MM.1S (cell line): ENCODE data around the gene MAPK11.

Experiments
- DNase-seq: peaks from one replicate; pipeline ENCODE4 v3.0.0-alpha.2; 2015
- H2AFZ ChIP-seq: fragments of 300-600 bp; sonication (generic); 2 replicates; pipeline ENCODE4 v1.6.0; 2016; ENCODE audit warnings: antibody characterized with exemption, low read length
- H3F3A ChIP-seq: fragments of 300-600 bp; sonication (generic); 2 replicates; pipeline ENCODE4 v1.6.1; 2016; ENCODE audit warnings: mild to moderate bottlenecking, antibody characterized with exemption, low read length, moderate library complexity, mixed read lengths; ENCODE audit not compliant: insufficient read depth
- H3K27ac ChIP-seq: fragments of 300-600 bp; sonication (generic); 2 replicates; pipeline ENCODE4 v1.5.1; 2016; ENCODE audit warnings: mild to moderate bottlenecking, low read length
- H3K27me3 ChIP-seq: fragments of 300-600 bp; sonication (generic); replicated peaks from 2 replicates; pipeline ENCODE4 v1.6.0; 2016; ENCODE audit warnings: low read length; ENCODE audit not compliant: insufficient read depth
- H3K36me3 ChIP-seq: fragments of 300-600 bp; sonication (generic); replicated peaks from 2 replicates; pipeline ENCODE4 v1.6.1; 2016; ENCODE audit warnings: mild to moderate bottlenecking, low read length, mixed read lengths; ENCODE audit not compliant: insufficient read depth
- H3K4me1 ChIP-seq: fragments of 300-600 bp; sonication (generic); 2 replicates; pipeline ENCODE4 v1.6.1; 2016; ENCODE audit warnings: low read length, mixed read lengths
- H3K4me2 ChIP-seq: fragments of 300-600 bp; sonication (generic); 2 replicates; pipeline ENCODE4 v1.6.0; 2016; ENCODE audit warnings: low read depth, low read length
- H3K4me3 ChIP-seq: fragments of 300-600 bp; sonication (generic); 2 replicates; pipeline ENCODE4 v1.5.1; 2016; ENCODE audit warnings: low read length, mixed read lengths
- H3K79me2 ChIP-seq: fragments of 300-600 bp; sonication (generic); 2 replicates; pipeline ENCODE4 v1.6.1; 2016; ENCODE audit warnings: mixed run types, low read length, mixed read lengths
- H3K9ac ChIP-seq: fragments of 300-600 bp; sonication (generic); 2 replicates; pipeline ENCODE4 v1.6.1; 2016; ENCODE audit warnings: low read length, mixed read lengths
- H3K9me2 ChIP-seq: fragments of 300-600 bp; sonication (generic); replicated peaks from 2 replicates; pipeline ENCODE4 v1.6.1; 2016; ENCODE audit warnings: mild to moderate bottlenecking, low read length, mixed read lengths; ENCODE audit not compliant: insufficient read depth
- H3K9me3 ChIP-seq: fragments of 300-600 bp; sonication (generic); replicated peaks from 2 replicates; pipeline ENCODE4 v1.6.1; 2016; ENCODE audit warnings: mild to moderate bottlenecking, low read length, mixed read lengths; ENCODE audit not compliant: insufficient read depth
- H4K20me1 ChIP-seq: fragments of 300-600 bp; sonication (generic); 2 replicates; pipeline ENCODE4 v1.6.1; 2016; ENCODE audit warnings: mild to moderate bottlenecking, low read length, moderate library complexity, mixed read lengths; ENCODE audit not compliant: insufficient read depth
- CTCF ChIP-seq: fragments of 300-600 bp; sonication (generic); IDR thresholded peaks from 2 replicates; pipeline ENCODE4 v1.5.1; 2016; ENCODE audit warnings: antibody characterized with exemption, low read length, mixed read lengths
- EZH2 ChIP-seq: fragments of 300-600 bp; sonication (generic); optimal IDR thresholded peaks from 2 replicates; pipeline ENCODE3; 2017; ENCODE audit warnings: low read depth, mild to moderate bottlenecking, antibody characterized with exemption, low read length, mixed read lengths
- EZH2phosphoT487 ChIP-seq: fragments of 300-600 bp; sonication (generic); IDR thresholded peaks from 2 replicates; pipeline ENCODE4 v1.6.1; 2018; ENCODE audit warnings: antibody characterized with exemption, low read length

Gene MAPK11

DNA sequence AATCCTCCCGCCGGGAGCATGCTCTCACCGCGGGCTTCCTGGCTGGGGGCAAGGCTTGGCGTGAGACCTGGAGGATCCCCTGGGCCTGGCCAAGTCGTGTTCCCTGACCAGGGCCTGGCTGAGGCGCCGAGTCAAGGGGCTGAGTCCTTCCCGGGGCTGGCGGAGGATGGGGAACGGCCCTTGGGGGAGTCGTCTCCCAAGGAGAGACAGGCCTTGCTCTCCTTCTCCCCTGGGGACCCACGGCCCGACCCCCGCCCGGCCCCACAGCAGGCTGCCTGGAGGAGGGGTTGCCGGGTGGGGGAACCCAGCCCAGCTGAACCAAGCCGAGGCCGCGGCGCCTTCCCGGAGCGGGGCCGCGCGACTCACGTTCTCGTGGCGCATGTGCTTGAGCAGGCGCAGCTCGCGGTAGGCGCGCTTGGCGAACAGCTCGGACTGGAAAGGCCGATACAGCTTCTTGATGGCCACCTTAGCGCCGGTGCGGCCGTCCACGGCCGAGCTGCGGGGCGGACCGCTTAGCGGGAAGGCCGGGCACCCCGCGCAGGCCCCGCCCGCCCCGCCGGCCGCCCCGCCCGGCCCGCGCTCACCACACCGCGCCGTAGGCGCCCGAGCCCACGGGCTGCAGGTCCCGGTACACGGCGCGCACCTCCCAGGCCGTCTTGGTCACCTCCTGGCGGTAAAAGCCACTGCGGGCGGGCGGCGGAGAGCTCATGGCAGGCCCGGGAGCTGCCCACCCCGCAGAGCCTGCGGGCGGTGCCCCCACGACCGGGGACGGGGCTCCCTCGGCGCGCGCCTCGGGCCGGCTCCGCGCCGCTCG lies 9.2 kb downstream of the MAPK11 start:
- H3F3A ChIP-seq = no peaks in the 10 kb centered on the region
- H3K79me2 ChIP-seq = peaks cover 16% of the 10 kb centered on the region
- peak overlapping the region; percentile 73 for H3K9ac ChIP-seq
- H3K27ac ChIP-seq = no peak overlapping the region
- peak overlapping the region; percentile 85 for H3K4me2 ChIP-seq
- H3K4me3 ChIP-seq = peak overlapping the region; percentile 90
- H3K9me2 ChIP-seq = no peaks in the 10 kb centered on the region
- H3K27me3 ChIP-seq = no peaks in the 10 kb centered on the region
- H3K4me1 ChIP-seq = peaks cover 8% of the 10 kb centered on the region
- DNase-seq = peak; percentile 54
- H2AFZ ChIP-seq = peak overlapping the region; percentile 57
- no peaks in the 10 kb centered on the region for H3K9me3 ChIP-seq
- no peaks in the 10 kb centered on the region for H3K36me3 ChIP-seq
- no peaks in the 10 kb centered on the region for H4K20me1 ChIP-seq
- TF ChIP-seq EZH2 (no peak), CTCF (no peak), EZH2phosphoT487 (no peak)

DNA sequence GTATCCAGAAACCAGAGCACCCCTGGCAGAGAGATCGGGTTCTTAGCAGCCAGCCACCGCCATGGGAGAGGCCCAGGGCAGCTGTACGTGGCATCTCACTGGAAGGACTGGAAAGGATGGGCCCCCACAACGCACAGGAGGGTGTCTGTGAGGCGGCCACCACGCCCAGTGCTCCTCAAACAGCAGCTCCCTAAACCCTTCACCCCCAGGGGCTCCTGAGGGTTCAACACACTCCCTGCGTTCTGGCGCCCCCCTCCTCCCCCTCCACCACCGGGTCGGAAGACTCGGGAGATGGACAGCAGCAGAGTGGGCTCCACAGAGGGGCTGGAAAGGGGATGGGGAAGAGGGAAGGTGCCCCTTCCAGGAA lies 9.8 kb downstream of the MAPK11 start:
- Histone ChIP-seq H4K20me1 (no peaks in the 10 kb centered on the region), H3F3A (no peaks in the 10 kb centered on the region), H3K9me3 (no peaks in the 10 kb centered on the region), H3K27ac (no peak overlapping the region), H3K4me2 (peak overlapping the region; percentile 85), H2AFZ (peak overlapping the region; percentile 57), H3K79me2 (peaks cover 16% of the 10 kb centered on the region), H3K9me2 (no peaks in the 10 kb centered on the region), H3K36me3 (no peaks in the 10 kb centered on the region), H3K4me1 (peaks cover 8% of the 10 kb centered on the region), H3K9ac (peak overlapping the region; percentile 73), H3K27me3 (no peaks in the 10 kb centered on the region), H3K4me3 (peak overlapping the region; percentile 90)
- TF ChIP-seq EZH2 (no peak), CTCF (no peak), EZH2phosphoT487 (no peak)
- DNase-seq = no peak

- Histone ChIP-seq H4K20me1 (no peaks in the 10 kb centered on the region), H3K4me3 (no peak overlapping the region), H3K36me3 (no peaks in the 10 kb centered on the region), H3K27me3 (no peaks in the 10 kb centered on the region), H3K9ac (no peak overlapping the region), H3K9me3 (no peaks in the 10 kb centered on the region), H3K79me2 (peaks cover 16% of the 10 kb centered on the region), H3K4me2 (no peak overlapping the region), H3K4me1 (peaks cover 8% of the 10 kb centered on the region), H3F3A (no peaks in the 10 kb centered on the region), H2AFZ (no peak overlapping the region), H3K27ac (no peak overlapping the region), H3K9me2 (no peaks in the 10 kb centered on the region)
- no peak for DNase-seq
- no peak for TF ChIP-seq EZH2
These were observed 10.9 kb downstream of the MAPK11 start for GRCh38 chr22:50259302-50259701.
